GM23248 (cell line): ENCODE measurements around the gene EMILIN2.

Source experiments
- EZH2 ChIP-seq: fragments of 200-600 bp; sonication (generic); IDR thresholded peaks from 2 replicates; pipeline ENCODE4 v1.6.1; 2018; ENCODE audit warnings: antibody characterized with exemption, mild to moderate bottlenecking; ENCODE audit not compliant: insufficient read depth, poor library complexity, severe bottlenecking
- EZH2phosphoT487 ChIP-seq: fragments of 200-600 bp; sonication (generic); IDR thresholded peaks from 2 replicates; pipeline ENCODE4 v1.6.1; 2018; ENCODE audit warnings: antibody characterized with exemption, moderate library complexity, mild to moderate bottlenecking, low read depth; ENCODE audit not compliant: insufficient read depth

- TF ChIP-seq EZH2 (no peak), EZH2phosphoT487 (no peak)
Observed at GRCh38 chr18:2932247-2933181, 85.7 kb downstream of the EMILIN2 start.
